ENCODE measurements around the gene LRMDA.

DNA sequence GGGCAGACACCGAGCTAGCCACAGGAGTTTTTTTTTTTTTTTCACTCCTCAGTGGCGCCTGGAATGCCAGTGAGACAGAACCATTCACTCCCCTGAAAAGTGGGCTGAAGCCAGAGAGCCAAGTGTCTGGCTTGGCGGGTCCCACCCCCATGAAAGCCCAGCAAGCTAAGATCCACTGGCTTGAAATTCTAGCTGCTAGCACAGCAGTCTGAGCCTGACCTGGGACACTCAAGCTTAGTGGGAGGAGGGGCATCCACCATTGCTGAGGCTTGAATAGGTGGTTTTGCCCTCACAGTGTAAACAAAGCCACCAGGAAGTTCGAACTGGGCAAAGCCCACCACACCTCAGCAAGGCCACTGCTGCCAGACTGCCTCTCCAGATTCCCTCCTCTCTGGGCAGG is 144.5 kb downstream of the LRMDA start:
- TF ChIP-seq CTCF (IDR thresholded peaks at IDR 0.05; ENCODE audit: insufficient read depth, low read length, poor library complexity, severe bottlenecking) (no peak), EZH2phosphoT487 (conservative IDR thresholded peaks at IDR 0.05; ENCODE audit: low read length) (no peak)

All from SU-DHL-6 (cell line).